GM19328 (cell line): Measurements from ENCODE around the gene RANBP10.
A peak's percentile ranks its signal among the peaks of the same experiment; 100 is the strongest.
"Not testable (repeated sequence)": the region's sequence is repeated elsewhere in the genome, so short reads cannot be mapped to it uniquely, and the experiment has no call there.

Experiments used
- ATAC-seq: cut with Tn5 transposase; IDR thresholded peaks from one replicate; pipeline ENCODE4 v1.9.1; 2021; ENCODE audit warnings: mild to moderate bottlenecking, moderate library complexity; ENCODE audit not compliant: unreplicated experiment

RANBP10 gene

GRCh38 chr16:67719048-67719777 is 87.1 kb downstream of the RANBP10 start, which contains the start of gene GFOD2:
Gene GFOD2, minus strand, starts transcription at chr16:67719316. Its CDS starts 33,601 bp downstream, at chr16:67685715.
- ATAC-seq: peak; percentile 77

GRCh38 chr16:67718668-67719047 is 87.7 kb downstream of the RANBP10 start:
- no peak for ATAC-seq

GRCh38 chr16:67716097-67716496 is 90.3 kb downstream of the RANBP10 start:
- ATAC-seq: no peak

- ATAC-seq: no peak
Measured at GRCh38 chr16:67714522-67714921, 91.8 kb downstream of the RANBP10 start.

GRCh38 chr16:67713647-67714273 is 92.6 kb downstream of the RANBP10 start:
- no peak for ATAC-seq

GRCh38 chr16:67710607-67711006 is 95.8 kb downstream of the RANBP10 start:
- no peak for ATAC-seq

GRCh38 chr16:67709050-67709449 is 97.3 kb downstream of the RANBP10 start:
- ATAC-seq: no peak

GRCh38 chr16:67708368-67708771 is 98.0 kb downstream of the RANBP10 start:
- no peak for ATAC-seq

GRCh38 chr16:67707790-67708189 is 98.6 kb downstream of the RANBP10 start:
- no peak for ATAC-seq

GRCh38 chr16:67707210-67707609 is 99.2 kb downstream of the RANBP10 start:
- ATAC-seq: no peak

- no peak for ATAC-seq
Measured at GRCh38 chr16:67704110-67704509, 102.2 kb downstream of the RANBP10 start.

- ATAC-seq: no peak
Measured at GRCh38 chr16:67703626-67704025, 102.7 kb downstream of the RANBP10 start.

GRCh38 chr16:67702130-67702529 is 104.2 kb downstream of the RANBP10 start:
- no peak for ATAC-seq

- no peak for ATAC-seq
Measured at GRCh38 chr16:67701420-67701819, 104.9 kb downstream of the RANBP10 start.

GRCh38 chr16:67699265-67699664 is 107.1 kb downstream of the RANBP10 start:
- no peak for ATAC-seq

GRCh38 chr16:67697422-67698185 is 108.8 kb downstream of the RANBP10 start:
- ATAC-seq: no peak

GRCh38 chr16:67694611-67695010 is 111.7 kb downstream of the RANBP10 start:
- ATAC-seq: no peak

- ATAC-seq: not testable (repeated sequence)
Measured at GRCh38 chr16:67693517-67694285, 112.7 kb downstream of the RANBP10 start.

- no peak for ATAC-seq
Measured at GRCh38 chr16:67685388-67686112, 120.8 kb downstream of the RANBP10 start.

- no peak for ATAC-seq
Measured at GRCh38 chr16:67683767-67684166, 122.6 kb downstream of the RANBP10 start.
